Astrocyte of the hippocampus (primary cell): ENCODE results near the gene MYO5A.
"Not testable (repeated sequence)": the region's sequence is repeated elsewhere in the genome, so short reads cannot be mapped to it uniquely, and the experiment has no call there.

Experiments
- DNase-seq: peaks from one replicate; pipeline ENCODE4 v3.0.0; 2011; ENCODE audit warnings: low read depth, low spot score

The MYO5A gene

DNA sequence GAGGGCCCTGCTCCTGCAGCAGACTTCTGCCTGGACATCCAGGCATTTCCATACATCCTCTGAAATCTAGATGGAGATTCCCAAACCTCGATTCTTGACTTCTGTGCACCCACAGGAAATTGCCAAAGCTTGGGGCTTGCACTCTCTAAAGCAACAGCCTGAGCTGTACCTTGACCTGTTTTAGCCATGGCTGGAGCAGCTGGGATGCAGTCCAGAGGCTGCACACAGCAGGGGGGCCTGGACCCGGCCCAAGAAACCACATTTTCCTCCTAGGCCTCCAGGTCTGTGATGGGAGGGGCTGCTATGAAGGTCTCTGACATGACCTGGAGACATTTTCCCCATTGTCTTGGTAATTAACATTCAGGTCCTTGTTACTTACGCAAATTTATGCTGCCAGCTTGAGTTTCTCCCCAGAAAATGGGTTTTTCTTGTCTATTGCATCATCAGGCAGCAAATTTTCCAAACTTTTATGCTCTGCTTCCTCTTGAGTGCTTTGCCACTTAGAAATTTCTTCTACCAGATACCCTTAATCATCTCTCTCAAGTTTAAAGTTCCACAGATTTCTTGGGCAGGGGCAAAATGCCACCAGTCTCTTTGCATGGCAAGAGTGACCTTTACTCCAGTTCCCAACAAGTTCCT is 11.8 kb upstream of the MYO5A start:
- no peak for DNase-seq

DNA sequence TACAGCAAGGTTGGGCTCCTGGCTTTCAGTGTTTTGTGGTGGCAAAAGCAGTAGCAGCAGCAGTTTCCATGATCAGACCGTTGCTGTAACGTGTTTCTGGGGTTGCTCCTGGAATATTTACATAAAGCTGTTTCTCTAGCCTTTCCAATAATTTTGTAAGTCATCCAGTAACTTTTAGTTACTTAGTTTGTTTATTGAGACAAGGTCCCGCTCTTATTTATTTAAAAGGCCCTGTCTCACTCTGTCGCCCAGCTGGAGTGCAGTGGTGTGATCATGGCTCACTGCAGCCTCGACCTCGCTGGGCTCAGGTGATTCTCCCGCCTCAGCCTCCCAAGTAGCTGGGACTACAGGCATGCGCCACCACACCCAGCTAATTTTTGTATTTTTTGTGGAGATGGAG is 8.8 kb upstream of the MYO5A start:
- no peak for DNase-seq

DNA sequence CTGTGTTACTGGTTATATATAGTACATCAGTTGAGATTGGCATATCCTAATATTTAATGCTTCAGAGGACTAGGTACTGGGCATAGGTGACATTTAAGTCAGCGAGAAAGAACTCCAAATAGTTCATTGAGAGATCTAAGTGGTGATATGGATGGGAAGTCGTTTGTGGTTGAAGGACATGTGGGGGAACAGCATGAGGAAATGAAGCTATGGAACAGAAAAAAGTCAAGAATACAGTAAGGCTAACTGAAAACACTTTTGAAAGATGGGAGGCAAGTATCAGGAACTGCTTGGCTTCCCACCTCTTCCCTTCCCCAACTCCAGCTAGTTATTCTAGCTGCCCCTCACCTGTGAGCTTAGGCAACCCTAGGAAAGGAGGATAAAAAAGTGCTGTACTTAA is 3.7 kb upstream of the MYO5A start:
- DNase-seq: no peak

DNA sequence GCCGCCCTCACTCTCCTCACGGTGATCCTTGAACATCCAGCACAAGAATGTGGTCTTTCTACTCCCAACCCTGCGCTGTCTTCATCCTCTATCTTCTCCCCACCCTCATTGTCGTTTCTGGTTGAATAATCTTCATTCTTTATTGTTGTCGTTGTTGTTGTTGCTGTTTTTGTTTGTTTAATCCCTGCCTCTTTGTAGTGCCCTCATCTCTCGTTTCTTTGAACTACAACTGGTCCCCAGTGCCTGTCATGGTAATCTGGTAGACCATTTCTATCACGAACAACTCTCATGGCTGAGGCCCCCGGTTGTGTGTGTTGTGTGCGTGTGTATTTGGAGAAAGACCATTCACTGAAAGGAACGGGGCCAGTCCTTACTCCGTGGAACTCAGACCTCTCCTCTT is 1.3 kb upstream of the MYO5A start:
- no peak for DNase-seq

DNA sequence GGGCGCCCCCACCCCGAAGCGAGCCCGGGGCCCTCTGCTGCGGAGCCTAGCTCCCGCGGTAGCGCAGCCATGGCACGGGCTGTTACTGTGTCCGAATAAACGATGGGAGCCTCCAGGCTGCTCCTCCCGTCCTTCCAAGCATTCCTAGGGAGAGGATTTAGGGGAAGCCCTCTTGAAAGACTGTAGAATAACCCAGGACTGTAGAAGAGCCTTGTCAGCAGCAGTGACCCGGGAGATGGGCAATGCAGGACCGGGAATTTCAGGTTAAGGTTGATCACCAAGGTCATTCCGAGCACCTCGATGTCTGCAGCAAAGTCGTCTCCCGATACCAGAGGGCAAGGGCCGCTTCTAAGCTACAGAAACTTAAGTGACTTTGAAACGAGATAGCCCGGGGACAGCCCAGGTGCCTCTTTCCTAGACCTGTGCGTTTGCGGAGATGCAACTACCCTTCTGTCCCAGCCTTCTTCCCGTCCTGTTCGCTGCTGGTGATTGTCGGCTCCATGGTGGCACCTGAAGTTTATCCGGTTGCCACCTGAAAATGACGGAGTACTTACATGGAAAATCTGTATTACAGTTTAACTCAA is 753 bp upstream of the MYO5A start:
- peak; percentile 18 for DNase-seq

GRCh38 chr15:52527911-52528563 is 643 bp downstream of the MYO5A start:
- DNase-seq: peak; percentile 63

DNA sequence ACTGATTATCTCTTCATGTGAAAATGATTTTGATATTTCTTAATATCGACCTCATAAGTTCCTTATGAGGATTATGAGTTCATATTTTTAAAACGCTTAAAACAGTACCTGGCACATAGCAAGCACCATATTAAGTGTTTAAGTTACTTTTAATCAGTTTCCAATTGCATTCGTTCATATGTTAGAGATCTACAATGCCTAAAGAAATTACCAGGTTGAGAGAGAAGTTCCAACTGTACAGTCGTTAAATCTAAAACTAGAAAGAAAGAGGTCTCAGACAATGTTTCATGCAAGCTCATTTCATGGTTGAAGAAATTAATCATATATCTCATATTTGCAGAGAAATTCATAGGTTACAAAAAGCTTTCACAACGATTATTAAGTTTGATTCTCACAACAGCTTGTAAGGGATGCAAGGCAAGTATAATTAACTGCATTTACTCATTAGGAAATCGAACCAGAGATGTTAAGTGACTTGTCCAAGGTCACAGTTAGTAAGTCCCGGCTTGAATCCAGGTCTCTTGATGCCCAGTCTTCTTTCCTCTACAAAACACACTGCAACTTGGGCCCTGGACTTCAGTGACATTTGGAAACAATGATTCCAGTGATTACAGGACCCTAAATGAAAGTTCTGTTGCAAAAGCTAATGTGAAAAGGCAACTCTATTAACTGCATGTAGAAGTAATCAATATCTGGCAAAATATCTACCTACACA is 1.3 kb downstream of the MYO5A start:
- DNase-seq: no peak

- no peak for DNase-seq
Measured at GRCh38 chr15:52524223-52525136, 4.2 kb downstream of the MYO5A start.

DNA sequence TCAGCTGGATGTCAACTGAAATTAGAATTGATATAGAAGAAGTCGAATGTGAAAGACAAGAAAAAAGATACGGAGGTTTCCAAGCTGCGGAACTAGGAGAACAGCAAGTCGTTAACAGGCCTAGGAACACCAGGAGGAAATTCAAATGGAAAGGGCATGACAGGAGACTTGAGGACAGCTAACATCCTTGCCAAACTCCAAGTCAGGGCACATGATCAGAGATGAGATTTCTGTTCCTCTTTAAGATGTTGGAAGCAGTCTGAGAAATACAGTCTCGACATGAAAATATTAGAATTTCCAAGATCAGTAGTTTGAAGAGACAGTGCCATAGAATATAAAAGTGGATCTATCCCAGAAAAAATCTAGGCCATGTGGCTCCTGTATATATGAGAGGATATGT is 5.0 kb downstream of the MYO5A start:
- DNase-seq: no peak

GRCh38 chr15:52523192-52523591 is 5.5 kb downstream of the MYO5A start:
- DNase-seq: peak; percentile 89

DNA sequence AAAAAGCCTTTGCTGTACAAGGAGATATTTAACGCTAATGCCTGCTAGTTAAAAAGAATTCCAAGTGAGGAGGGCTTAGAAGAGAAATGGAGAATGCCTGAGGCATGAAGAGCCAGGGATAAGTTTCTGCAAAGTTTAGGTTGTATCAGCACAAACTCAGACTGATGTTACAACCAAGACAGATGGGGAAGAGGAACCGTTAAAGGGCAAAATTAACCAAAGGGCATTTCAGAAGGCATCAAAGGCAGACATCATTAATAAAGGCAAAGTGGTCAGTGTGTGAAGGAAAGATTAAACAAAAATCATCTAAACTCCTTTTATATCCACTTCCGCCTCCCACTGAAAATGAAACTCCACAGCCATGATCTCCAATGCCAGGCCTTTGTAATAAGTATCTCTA is 7.0 kb downstream of the MYO5A start:
- DNase-seq: no peak

DNA sequence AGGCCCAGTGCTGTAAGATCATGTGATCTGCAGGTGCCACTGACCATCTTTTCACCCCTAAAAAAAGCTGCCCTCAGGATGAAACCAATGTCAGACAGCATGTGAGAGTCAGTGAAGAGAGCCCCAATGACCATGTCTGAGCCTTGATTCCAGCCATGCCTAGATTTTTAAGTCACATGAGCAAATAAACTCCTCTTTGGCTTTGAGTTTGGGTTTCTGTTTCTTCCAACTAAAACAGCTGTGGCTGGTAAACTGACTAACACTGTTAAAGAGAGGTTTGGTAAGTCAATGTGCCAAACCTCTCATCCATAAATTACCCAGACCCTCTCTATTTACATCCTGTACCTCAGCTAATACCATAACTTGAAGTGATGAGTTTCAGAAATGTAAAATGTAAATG is 8.3 kb downstream of the MYO5A start:
- DNase-seq: no peak

- no peak for DNase-seq
Measured at GRCh38 chr15:52518487-52519371, 10.0 kb downstream of the MYO5A start.

DNA sequence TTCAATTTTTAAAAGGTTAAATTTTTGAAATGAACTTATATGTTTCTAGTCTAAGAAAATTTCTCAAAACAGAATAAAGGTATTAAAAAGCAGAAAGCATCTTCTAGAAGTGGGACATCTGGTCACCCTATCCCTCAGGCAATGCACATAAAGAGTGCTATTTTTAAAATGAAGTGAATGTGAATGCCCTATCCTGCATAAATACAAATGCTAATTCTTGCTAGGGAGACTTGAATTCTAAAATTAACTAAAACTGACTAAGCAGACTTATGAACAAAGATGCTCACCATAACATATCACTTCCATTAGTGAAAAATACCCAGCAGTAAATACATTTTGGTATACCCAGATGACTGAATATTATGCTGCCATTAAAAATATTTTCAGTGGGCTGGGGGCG is 11.7 kb downstream of the MYO5A start:
- no peak for DNase-seq

- no peak for DNase-seq
Measured at GRCh38 chr15:52515343-52515742, 13.3 kb downstream of the MYO5A start.

- DNase-seq: no peak
Measured at GRCh38 chr15:52514482-52514881, 14.2 kb downstream of the MYO5A start.

DNA sequence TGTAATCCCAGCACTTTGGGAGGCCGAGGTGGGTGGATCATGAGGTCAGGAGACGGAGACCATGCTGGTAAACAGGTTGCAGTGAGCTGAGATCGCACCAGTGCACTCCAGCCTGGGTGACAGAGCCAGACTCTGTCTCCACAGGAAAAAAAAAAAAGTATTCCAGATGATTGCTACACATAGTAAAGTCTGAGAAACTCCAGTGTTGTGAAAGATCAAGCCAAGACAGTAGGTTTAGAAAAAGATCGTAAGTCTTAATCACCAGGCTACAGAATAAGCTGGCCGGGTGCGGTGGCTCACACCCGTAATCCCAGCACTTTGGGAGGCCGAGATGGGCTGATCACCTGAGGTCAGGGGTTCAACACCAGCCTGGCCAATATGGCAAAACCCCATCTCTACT is 15.8 kb downstream of the MYO5A start:
- not testable (repeated sequence) for DNase-seq

DNA sequence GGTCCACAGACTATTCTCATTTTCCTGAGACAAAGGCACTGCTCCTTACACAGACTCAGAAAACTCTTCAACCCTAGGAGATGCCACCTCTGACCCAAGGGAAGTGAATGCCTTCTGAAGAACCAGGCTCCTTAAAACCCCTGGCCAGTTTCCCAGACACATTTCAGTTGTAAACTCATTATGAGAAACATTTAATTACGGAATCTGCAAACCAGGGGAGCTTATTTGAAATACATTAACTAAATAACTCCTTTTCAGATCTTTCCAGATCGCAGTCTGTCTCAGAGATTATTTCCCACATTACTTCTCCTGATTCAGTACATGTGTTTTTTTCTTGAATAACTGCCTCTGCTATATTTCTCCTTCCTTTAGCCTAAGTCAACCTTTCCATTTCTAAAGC is 17.6 kb downstream of the MYO5A start:
- DNase-seq: no peak

DNA sequence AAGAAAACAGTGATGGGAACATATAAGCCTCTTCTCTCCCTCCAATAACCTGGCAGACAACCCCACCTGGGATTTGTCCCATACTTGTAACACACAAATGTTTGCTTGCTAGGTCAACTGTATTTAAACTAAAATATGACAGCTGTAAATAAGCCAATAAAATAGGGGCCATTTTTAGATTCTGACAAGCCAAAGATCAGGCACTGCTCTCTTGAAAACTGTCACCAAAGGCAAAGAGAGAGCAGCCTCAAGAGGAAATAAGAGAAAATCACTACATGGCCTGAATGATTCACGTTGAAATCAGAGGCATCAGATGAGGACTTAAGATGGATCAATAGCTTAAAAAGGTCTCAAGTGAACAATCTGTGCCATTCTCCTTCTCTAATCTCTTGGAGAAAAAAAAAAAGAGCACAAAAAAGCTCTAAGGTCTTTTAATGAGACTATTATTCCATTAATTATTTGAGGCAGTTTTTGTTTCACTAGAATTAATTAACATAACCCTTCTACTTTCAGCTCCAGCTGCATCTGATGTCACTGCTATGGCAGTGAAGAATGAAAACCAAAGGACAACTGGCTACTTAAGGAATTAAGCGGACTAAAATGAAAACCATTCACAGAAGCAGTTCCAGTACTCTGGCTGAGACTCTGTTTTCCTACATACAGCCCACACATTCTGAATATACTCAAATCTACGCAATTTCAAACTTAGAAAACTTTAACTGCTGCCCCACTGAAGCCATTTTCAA is 19.0 kb downstream of the MYO5A start:
- DNase-seq: no peak

DNA sequence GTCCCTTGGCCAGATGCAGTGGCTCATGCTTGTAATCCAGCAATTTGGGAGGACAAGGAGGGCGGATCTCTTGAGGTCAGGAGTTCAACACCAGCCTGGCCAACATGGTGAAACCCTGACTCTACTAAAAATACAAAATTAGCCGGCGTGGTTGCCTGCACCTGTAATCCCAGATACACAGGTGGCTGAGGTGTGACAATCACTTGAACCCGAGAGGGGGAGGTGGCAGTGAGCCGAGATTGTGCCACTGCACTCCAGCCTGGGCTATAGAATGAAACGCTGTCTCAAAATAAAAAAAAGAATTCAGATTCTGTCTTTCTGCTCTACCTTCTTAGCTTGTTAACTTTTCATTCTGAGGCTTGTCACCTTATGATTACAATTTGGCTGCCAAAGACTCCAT is 22.1 kb downstream of the MYO5A start:
- DNase-seq: no peak
